H7 (cell line): ENCODE data around the gene REG4. TPM values are rescaled to one million over a fixed set of nuclear protein-coding genes. Genes with fewer than 3 reads are reported as not detected.

Experiments used
- DNase-seq: peaks from one replicate; pipeline ENCODE4 v3.0.0; 2012
- H3K27me3 ChIP-seq: 2 replicates; pipeline ENCODE4 v1.6.0; 2011; ENCODE audit warnings: mild to moderate bottlenecking, low read length; ENCODE audit not compliant: control insufficient read depth, insufficient read depth
- H3K36me3 ChIP-seq: replicated peaks from 2 replicates; pipeline ENCODE4 v1.5.1; 2011; ENCODE audit warnings: low read length; ENCODE audit not compliant: control insufficient read depth, insufficient read depth
- H3K4me3 ChIP-seq: 2 replicates; pipeline ENCODE4 v1.5.1; 2011; ENCODE audit warnings: low read depth, mild to moderate bottlenecking, control low read depth, low read length, moderate library complexity; ENCODE audit not compliant: insufficient read depth
- total RNA-seq: library from RNA; depleted of rRNA; stranded (reverse); fragments of >200 nt; shearing (Covaris generic); gene quantifications from 2 replicates; pipeline ENCODE4 v1.2.3, GENCODE V29; 2014

The REG4 gene
- total RNA-seq, 1 experiment from 2014 or later: not detected

DNA sequence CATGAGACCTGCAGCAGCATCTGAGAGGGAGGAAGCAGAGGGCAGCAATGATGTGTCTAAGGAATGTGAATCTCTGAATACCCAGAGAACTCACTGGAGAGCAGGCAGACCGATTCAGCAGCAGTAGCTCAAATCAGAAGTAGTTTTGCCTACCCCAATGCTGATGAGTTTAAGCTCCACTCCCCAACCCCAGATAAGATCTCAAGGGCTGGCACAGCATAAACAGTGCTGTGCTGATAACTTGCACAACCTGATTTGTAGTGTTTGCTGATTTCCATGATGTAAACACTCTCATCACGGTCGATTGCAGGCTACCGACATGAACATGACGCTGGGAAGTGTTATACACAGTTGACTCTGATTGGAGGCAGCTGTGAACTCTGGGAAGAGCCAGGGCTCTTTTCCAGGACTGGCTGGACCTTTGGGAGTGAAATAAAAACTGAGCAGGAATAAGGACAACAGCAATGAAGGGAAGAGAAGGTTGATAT lies 31.3 kb downstream of the REG4 start:
- H3K27me3 ChIP-seq: no peaks in the 10 kb centered on the region
- peak; percentile 30 for DNase-seq
- H3K4me3 ChIP-seq: no peak overlapping the region
- no peaks in the 10 kb centered on the region for H3K36me3 ChIP-seq

- H3K27me3 ChIP-seq: no peaks in the 10 kb centered on the region
- no peaks in the 10 kb centered on the region for H3K36me3 ChIP-seq
- H3K4me3 ChIP-seq: no peak overlapping the region
- DNase-seq: no peak
These were observed 32.2 kb downstream of the REG4 start for GRCh38 chr1:119778886-119779560.

DNA sequence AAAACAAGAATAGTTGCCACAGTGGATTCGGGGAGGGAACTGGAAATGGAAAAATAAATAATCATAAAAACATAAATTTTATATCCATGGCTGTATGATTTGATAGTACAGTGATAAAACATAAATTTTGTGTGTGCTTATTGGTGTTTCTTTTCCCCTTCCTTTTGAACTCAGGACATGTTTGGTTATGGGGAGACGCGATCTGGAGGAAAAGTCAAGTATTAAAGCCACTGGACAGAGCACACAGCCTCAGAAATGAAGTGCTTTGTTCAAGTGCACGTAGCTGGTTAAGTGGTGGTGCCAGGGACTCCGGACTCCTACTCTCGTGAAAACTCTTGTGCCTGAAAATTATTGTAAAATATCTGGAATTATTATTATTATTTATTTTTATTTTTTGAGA lies 32.9 kb downstream of the REG4 start:
- Histone ChIP-seq H3K27me3 (no peaks in the 10 kb centered on the region), H3K36me3 (no peaks in the 10 kb centered on the region), H3K4me3 (no peak overlapping the region)
- DNase-seq: no peak

GRCh38 chr1:119774746-119775490 lies 36.3 kb downstream of the REG4 start:
- DNase-seq: no peak
- no peaks in the 10 kb centered on the region for H3K36me3 ChIP-seq
- H3K4me3 ChIP-seq: no peak overlapping the region
- H3K27me3 ChIP-seq: no peaks in the 10 kb centered on the region

GRCh38 chr1:119773711-119774241 lies 37.5 kb downstream of the REG4 start:
- no peak overlapping the region for H3K4me3 ChIP-seq

DNA sequence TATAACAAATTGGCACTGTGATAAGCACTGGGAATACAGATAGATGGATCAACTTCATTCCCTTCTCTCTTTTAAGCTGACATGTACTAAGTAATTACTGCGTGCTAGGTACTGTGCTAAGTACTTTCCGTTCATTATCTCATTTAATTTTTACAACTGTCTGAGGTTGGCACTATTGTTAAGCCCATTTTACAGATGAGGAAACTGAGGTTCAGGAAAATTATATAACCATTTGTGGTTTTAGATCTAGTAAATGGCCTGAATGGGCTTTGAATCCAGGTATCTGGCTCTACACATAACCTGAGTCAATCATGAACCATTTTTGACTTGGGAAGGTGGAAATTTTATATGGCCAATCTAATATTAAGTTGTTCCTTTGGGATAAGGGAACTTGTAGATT lies 39.0 kb downstream of the REG4 start:
- H3K4me3 ChIP-seq: no peak overlapping the region
- no peaks in the 10 kb centered on the region for H3K36me3 ChIP-seq
- no peak for DNase-seq
- peaks cover 4% of the 10 kb centered on the region; the same call in 1 of the 2 replicates for H3K27me3 ChIP-seq

More at GRCh38 chr1:119773711-119774241, 37.5 kb downstream of the REG4 start:
- H3K27me3 ChIP-seq: peaks cover 4% of the 10 kb centered on the region; the same call in 1 of the 2 replicates
- no peaks in the 10 kb centered on the region for H3K36me3 ChIP-seq
- DNase-seq: no peak

- Histone ChIP-seq H3K36me3 (no peaks in the 10 kb centered on the region), H3K4me3 (no peak overlapping the region), H3K27me3 (peaks cover 4% of the 10 kb centered on the region; the same call in 1 of the 2 replicates)
- DNase-seq: no peak
These were observed 39.5 kb downstream of the REG4 start for GRCh38 chr1:119771770-119772169.

DNA sequence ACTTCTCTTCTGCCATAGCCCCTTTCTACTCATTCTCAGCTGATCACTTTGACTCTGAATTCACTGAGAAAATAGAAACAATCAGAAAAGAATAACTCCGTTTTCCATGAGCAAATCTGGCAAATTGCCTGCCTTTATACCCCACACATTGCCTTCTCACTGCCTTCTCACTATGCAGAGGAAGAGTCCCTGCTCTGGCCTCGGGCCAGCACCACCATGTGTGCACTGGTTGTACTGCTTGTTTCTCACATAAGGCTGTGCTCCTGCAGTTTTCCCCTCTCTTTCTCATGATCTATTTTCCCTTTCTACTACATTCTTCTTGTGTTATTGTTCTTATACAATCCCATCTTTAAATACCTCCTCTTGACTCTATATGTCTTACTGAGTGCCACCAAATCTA lies 40.2 kb downstream of the REG4 start:
- no peaks in the 10 kb centered on the region for H3K36me3 ChIP-seq
- peak; percentile 33 for DNase-seq
- H3K4me3 ChIP-seq: no peak overlapping the region
- peaks cover 4% of the 10 kb centered on the region; the same call in 1 of the 2 replicates for H3K27me3 ChIP-seq

DNA sequence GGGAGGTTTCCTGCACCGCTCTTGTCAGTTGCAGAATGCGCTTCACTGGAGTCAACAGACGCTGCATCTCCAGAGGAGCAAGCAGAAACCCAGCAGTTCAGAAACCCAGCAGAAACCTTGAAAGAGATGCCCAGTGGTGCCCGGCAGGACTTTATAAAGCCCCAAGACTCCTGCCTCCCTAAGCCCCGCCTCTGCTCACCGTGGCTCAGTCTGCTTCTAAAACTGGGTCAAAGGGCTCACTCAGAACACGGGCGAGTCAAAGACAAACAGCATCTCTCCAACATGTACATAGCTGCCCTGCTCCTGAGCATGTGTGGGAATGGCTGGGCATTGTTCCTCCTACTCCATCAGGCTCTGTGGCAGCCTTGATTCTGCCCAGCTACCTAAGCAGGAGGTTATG lies 42.5 kb downstream of the REG4 start, which contains the start of gene HMGCS2:
Gene HMGCS2, minus strand, starts transcription at position 128 of the 400 bp plus-strand sequence. Its CDS starts 61 bp downstream, at position 67.
- Histone ChIP-seq H3K27me3 (peaks cover 4% of the 10 kb centered on the region; the same call in 1 of the 2 replicates), H3K36me3 (no peaks in the 10 kb centered on the region), H3K4me3 (no peak within 1 kb of the TSS)
- no peak for DNase-seq

GRCh38 chr1:119767486-119767885 lies 43.8 kb downstream of the REG4 start:
- DNase-seq: no peak
- Histone ChIP-seq H3K27me3 (peaks cover 4% of the 10 kb centered on the region; the same call in 1 of the 2 replicates), H3K36me3 (no peaks in the 10 kb centered on the region), H3K4me3 (no peak overlapping the region)

DNA sequence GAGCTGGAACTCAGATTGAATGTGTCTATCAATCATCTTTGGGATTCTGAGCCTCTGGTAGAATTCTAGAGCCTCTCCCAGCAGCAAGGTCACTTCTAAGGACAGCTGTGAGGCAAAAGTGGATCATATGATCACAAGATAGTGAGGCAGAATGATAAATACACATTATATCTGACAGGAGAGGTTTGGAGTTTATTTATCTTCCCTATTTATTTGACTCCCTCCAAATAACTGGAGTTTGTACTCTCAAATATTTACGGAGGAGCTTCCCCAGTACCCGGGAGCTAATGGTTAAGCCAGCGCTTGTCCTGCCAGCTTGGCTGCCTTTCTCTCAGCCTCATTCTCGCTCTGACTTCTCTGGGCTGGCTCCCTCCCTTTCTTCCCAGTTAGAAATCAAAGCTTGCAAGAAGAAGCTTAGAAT lies 44.9 kb downstream of the REG4 start:
- Histone ChIP-seq H3K36me3 (no peaks in the 10 kb centered on the region), H3K27me3 (peaks cover 4% of the 10 kb centered on the region; the same call in 1 of the 2 replicates), H3K4me3 (no peak overlapping the region)
- no peak for DNase-seq

DNA sequence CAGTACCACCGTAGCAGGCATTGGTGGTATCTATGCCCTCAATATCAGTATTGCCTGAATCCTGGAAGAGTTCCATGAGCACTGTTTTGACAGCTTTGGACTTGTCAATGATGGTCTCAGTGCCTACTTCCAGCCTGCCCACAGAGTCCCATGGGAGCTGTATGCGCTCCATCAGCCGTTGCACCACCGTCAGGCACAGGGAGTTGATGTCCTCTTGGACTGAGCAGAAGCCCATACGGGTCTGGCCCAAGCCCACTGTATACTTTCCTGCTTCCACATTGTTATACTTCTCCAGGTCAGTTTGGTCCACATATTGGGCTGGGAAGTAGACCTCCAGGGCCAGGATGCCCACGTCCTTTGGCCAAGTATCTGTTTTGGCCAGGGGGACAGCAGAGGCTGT lies 47.0 kb downstream of the REG4 start:
- DNase-seq: no peak
- Histone ChIP-seq H3K4me3 (no peak overlapping the region), H3K27me3 (no peaks in the 10 kb centered on the region; the same call in 1 of the 2 replicates), H3K36me3 (no peaks in the 10 kb centered on the region)

- Histone ChIP-seq H3K4me3 (no peak overlapping the region), H3K36me3 (no peaks in the 10 kb centered on the region), H3K27me3 (no peaks in the 10 kb centered on the region; the same call in 1 of the 2 replicates)
- no peak for DNase-seq
These were observed 48.3 kb downstream of the REG4 start for GRCh38 chr1:119762953-119763352.

DNA sequence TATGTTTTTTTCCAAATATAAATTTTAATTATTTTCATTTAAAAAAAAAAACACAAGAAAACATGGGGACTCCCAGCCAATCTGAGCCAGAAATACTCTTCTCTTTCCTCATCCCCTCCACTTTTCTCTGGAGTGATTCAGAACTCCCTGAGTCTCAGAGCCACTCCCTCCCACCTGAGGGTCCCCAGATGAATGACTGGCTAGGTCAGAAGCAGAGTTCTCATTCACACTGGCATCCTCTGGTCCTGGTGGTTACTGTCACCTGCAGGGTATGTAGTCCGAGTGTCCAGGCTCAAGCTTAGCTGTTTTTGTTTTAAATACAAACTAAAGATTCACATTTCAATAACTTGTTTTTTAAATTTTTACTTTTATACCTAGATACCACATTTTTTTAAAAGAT lies 48.9 kb downstream of the REG4 start:
- H3K4me3 ChIP-seq: no peak overlapping the region
- no peaks in the 10 kb centered on the region for H3K36me3 ChIP-seq
- no peak for DNase-seq
- H3K27me3 ChIP-seq: no peaks in the 10 kb centered on the region; the same call in 1 of the 2 replicates
